HepG2 (cell line): ENCODE measurements around the gene PRKN.

Experiments
- CTCF ChIP-seq: sonication (generic); formaldehyde crosslinking; IDR thresholded peaks from 2 replicates; pipeline ENCODE4 v1.5.0; 2020; ENCODE audit warnings: mild to moderate bottlenecking, missing genetic modification reagents, moderate library complexity
- FOSL1 ChIP-seq: sonication (generic); formaldehyde crosslinking; IDR thresholded peaks from 2 replicates; pipeline ENCODE4 v1.9.0; 2021; ENCODE audit warnings: missing genetic modification reagents, borderline replicate concordance
- HNF4G ChIP-seq, 2 experiments: sonication (generic) in 1 of 2; formaldehyde crosslinking in 1 of 2; IDR thresholded peaks; 2 replicates each; pipeline versions ENCODE4 v1.4.0 to v1.6.1; 2011 to 2020; ENCODE audit warnings: borderline replicate concordance in 2 of 2, low read depth in 2 of 2, mild to moderate bottlenecking in 2 of 2, low read length in 1 of 2, missing genetic modification reagents in 1 of 2, moderate library complexity in 1 of 2
- RCOR2 ChIP-seq: IDR thresholded peaks from 2 replicates; pipeline ENCODE4 v1.6.1; 2016; ENCODE audit warnings: missing biosample characterization, missing genetic modification reagents
- ZBTB40 ChIP-seq, 2 experiments: fragments of 450-650 bp in 1 of 2; sonication (generic) in 1 of 2; formaldehyde crosslinking in 1 of 2; IDR thresholded peaks; 2 replicates each; pipeline versions ENCODE4 v1.6.1 to v1.8.0; 2016 to 2022; ENCODE audit warnings: antibody characterized with exemption in 1 of 2, mild to moderate bottlenecking in 1 of 2, missing genetic modification reagents in 1 of 2
- ZFP37 ChIP-seq: sonication (generic); formaldehyde crosslinking; IDR thresholded peaks from 2 replicates; pipeline ENCODE4 v1.4.0; 2020; ENCODE audit warnings: missing genetic modification reagents, borderline replicate concordance
- ZNF101 ChIP-seq: sonication (generic); formaldehyde crosslinking; IDR thresholded peaks from 2 replicates; pipeline ENCODE4 v1.4.0; 2020; ENCODE audit warnings: mild to moderate bottlenecking, low read depth, missing genetic modification reagents, borderline replicate concordance
- ZNF225 ChIP-seq: sonication (generic); formaldehyde crosslinking; IDR thresholded peaks from 2 replicates; pipeline ENCODE4 v1.4.0; 2020; ENCODE audit warnings: mild to moderate bottlenecking, missing genetic modification reagents

GRCh38 chr6:161442420-161442819 is 1285.1 kb downstream of the PRKN start:
- no peak for TF ChIP-seq ZNF101 (CRISPR knock-in tag)
- no peak for TF ChIP-seq HNF4G (IDR thresholded peaks at IDR 0.05; ENCODE audit: borderline replicate concordance, low read depth, low read length)
- TF ChIP-seq HNF4G (CRISPR knock-in tag; IDR thresholded peaks at IDR 0.05; ENCODE audit: borderline replicate concordance, low read depth) = no peak
- TF ChIP-seq ZNF225 = no peak
- TF ChIP-seq FOSL1 (CRISPR knock-in tag) = no peak
- TF ChIP-seq ZFP37 (CRISPR knock-in tag) = no peak
- no peak for TF ChIP-seq RCOR2 (CRISPR knock-in tag)
- TF ChIP-seq CTCF (CRISPR knock-in tag) = no peak
- TF ChIP-seq ZBTB40 (IDR thresholded peaks at IDR 0.05) = no peak
- no peak for TF ChIP-seq ZBTB40 (CRISPR knock-in tag; IDR thresholded peaks at IDR 0.05)
